DLD1 (cell line): ENCODE results near the gene DZIP1.

Source experiments
- in situ Hi-C: cut with HindIII; loops from 2 replicates; pipeline ENCODE4 v1.10.0; 2017; ENCODE audit warnings: low sequenced_read_pairs

DZIP1 gene

DNA sequence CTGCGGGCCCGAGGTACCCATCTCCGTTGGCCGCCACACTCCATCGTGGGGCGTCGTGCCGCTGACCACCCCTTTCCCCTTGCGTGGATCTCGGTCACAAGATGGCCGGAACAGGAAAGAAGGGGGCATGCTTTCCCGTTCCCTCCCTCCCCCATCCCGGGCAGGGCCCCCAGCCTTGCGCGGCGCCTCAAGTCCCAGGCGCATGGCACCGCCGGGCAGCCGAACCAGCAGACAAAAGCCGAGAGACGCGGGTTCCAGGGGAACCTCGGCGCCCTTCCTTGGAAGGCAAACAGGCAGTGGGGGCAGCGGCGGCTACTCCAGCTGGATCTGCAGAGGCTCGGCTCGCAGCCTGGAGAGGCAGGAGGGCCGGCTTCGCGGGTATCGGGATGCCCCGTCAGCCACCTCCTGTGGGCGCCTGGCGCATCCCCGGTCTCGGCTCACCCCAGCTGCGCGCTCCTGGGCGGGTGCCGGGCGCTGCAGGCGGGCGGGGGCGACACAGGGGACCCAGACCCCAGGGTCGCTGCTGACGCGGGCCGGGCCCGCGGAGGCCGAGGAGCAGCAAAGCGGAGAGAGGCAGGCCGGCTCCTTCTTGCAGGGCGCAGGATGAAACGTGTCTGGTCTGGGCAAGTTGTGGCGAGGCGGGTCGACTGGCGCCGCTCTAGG, 439 bp downstream of the DZIP1 start:
- in situ Hi-C loops = no loop called here

DNA sequence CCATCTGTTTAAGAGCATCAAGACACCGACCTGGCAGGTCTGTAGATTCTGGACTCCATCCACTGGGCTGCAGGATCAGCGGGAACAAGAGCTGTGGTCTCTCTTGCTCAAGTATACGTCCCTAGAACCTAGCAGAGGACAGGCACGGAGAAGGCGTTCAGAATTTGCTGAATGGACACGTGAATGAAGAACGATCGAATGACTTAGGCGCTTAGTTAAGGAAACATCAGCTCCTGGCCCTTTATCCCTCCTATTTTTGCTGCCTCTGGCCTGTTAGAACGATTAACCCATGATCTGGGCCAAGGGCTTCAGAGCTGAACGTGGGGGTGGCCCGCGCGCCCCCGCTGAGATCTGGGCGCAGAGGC, 953 bp downstream of the DZIP1 start:
- in situ Hi-C loops = no loop called here

DNA sequence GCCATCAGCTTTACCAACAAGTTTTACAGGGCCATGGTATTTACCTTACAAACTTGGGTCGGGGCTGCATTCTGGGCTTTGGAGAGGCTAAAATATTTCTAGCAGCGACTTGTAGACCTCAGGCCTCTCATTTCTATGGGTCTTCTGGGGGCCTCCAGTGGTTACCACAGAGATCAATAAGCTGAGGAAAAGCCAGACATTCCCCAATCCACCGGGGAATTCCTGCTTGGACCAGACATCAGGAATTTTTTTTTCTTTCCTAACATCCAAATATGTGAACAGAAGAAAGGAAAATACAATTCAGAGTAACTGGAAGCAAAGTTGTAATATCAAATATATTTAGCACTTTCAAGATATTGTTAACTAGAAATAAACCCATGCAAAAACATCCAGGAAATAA, 1.5 kb downstream of the DZIP1 start:
- in situ Hi-C loops = no loop called here

DNA sequence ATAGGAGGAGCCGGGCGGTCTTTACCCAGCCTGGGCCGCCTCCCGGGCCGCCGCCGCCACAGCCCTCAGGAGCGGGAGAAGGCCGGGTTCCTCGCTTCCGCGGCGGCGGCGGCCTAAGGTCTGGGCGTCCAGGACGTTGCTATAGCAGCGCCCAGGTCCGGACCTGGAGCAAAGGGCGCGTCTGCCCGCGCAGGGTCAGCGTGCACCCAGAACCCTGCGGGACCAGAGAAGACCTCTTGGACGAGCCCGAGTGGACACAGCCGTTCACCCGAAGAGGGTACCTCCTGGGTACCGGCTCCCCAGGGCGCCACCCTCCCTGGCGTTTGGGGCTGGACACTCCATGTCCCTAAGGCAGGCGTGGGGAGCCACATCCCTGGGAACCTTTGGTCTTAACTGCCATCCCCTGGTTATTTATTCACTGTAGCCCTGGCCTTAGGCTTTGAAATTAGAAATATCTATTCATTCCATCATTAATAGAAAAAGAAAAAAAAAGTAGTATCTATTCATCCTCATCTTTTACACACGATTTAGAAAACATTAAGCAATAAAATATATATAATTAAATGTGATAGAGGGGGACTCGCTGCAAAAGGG, 2.4 kb downstream of the DZIP1 start:
- in situ Hi-C loops = no loop called here

DNA sequence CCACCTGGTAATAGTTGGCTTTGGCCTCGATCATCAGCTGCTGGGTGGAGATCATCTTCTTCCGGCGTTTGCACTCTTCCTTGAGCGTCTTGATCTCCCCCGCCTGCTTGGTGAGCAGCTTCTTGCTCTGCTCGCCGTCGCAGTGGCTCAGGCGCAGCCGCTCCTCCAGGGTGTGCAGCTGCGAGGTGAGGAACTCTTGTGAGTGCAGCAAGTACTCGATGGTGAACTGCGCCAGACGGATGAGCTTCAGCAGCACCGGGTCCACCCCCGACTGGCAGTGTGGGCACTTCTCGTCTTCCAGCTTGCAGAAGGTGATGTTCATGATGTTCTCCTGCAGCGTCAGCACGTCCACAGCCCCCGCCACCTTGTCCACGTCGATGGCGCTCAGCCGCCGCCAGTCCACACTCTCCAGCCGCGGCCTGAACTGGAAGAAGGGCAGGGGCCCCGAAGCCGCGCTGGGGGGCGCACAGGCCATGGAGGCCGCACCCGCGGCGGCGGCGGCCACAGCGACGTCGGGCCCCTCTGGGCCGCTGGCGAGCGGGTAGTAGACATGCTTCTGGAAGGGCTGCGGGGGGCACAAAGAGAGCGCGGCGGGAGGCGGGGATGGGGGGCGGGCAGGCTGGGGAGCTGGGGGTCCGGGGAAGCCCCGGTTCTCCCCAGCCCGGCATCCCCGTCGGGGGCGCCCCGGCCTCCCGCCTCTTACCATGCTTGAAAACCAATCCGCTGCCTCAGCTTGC, 3.0 kb downstream of the DZIP1 start:
- in situ Hi-C loops = no loop called here

DNA sequence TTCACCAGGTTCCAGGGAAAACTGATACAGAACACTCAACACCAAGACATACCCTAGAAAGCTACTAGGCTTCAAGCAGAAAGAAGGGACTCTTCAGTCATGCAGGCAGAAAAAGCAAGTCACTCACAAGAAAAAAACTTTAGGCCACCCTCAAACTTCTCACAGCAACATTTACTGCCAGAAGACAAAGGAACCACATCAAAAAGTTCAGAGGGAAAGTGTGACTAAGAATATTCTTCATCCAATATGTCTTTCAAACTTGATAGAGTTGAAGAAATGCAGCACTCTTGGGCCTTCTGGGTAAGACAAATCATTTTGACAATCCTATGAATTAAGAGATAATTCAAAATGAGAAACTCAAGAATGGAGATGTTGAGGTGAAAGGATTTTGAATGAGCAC, 7.7 kb downstream of the DZIP1 start:
- in situ Hi-C loops = no loop called here

DNA sequence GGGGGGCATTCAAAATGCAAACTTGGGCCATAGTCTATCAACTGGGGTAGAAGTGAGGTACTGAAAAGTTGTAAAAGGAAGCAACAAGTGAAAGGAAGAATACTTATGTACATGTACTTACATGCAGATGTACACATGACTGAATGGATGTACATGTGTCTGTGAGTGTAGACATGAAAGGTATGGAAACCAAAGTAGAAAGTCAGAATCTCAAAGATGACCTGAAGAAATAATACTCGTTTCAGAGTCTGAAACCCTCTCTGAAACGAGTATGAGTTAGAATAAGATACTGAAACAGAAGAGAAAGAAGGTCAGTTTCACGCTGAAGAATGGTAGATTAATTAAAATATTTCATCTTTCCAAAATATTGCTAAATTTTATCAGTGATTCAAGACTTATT, 13.9 kb downstream of the DZIP1 start:
- in situ Hi-C loops = no loop called here

DNA sequence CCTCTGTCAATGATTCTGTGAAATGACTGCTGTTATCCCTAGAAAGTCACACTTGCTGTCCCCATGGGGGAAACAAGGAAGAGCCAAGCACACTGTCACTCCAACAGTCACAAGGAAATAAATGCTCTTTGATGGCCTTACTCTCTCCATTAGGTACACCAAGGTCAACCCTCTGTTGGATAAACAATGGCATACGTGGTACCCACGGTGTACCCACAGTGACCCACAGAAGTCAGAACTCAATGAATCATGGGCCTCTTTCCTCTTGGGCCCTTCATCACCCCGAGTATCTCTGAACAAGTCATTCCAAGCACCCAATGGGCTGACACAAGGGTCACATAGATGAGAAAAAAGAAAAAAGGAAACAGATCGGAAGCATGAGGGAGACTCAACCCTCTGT, 15.4 kb downstream of the DZIP1 start:
- in situ Hi-C loops = no loop called here

DNA sequence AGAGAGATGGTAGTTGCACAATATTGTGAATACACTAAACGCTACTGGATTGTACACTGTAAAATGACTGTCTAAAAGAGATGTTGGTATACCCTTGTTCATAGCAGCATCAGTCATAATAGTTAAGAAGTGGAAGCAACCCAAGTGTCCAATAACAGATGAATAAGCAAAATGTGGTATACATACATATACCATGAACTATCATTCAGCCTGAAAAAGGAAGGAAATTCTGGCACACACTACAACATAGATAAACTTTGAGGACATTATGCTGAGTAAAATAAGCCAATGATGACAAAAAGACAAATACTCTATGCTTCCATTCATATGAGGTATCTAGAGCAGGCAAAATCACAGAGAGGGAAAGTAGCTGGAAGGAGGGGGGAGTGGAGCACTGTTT, 16.0 kb downstream of the DZIP1 start:
- in situ Hi-C loops = no loop called here

DNA sequence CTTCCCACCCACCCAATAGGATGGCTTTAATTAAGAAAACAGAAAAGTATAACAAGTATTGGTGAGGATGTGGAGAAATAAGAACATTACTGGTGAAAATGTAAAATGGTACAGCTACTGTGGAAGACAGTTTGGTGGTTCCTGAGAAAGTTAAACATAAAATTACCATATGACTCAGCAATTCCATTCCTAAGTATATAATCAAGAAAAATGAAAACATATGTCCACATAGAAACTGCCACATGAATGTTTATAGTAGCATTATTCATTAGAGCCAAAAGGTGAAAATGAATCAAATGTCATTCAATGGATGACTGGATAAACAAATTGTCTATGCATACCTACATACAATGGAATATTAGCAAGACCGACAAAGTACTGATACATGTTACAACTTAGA, 16.9 kb downstream of the DZIP1 start:
- in situ Hi-C loops = no loop called here

DNA sequence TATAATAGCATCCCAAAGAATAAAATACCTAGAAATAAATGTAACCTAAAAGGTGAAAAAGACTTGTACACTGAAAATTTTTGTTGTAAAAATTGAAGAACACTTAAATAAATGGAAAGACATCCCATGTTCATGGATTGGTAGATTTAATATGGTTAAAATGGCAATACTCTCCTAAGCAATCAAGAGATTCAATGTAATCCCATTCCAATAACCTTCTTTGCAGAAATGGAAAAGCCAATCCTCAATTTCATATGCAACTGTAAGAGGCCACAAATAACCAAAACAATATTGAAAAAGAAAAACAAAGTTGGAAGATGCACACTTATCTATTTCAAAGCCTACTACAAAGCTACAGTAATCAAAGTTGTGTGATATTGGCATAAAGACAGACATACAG, 17.7 kb downstream of the DZIP1 start:
- in situ Hi-C loops = no loop called here

DNA sequence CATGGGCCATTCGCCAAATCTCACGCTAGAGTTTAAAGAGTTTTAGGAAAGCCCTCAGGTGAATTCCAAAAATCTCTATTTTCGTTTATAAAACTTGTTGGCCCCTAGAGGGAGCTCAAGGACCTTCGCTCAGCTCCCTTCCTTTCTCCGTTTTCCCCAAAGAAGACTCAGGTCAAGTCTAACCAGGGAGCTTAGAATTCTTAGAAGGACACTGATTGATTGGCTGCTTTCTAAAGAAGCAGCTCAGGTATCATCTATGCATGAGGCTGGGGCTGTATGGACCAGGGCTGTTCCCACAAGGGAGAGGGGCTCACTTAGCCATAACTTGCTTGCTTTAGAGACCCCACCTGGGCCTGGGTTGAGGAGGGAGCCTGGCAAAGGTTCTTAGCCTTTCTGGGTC, 20.5 kb downstream of the DZIP1 start:
- in situ Hi-C loops = no loop called here

DNA sequence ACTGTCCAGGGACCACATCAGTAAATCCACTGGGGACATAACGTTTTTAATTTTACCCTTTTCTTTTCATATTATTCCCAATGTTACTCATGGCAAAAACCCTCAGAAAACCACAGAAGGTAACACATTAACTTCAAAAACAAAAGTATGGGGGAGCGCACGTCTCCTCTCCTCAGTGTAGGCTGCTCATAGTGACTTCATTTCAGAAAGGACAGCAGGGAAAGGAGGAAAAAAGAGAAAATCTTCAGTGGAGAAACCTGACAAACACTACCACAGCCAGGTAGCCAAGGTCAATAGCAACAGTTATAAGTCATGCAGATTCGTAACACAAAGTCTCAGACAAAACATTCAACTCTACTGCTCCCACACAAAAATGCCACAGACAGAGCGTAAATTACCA, 21.4 kb downstream of the DZIP1 start:
- in situ Hi-C loops = no loop called here

DNA sequence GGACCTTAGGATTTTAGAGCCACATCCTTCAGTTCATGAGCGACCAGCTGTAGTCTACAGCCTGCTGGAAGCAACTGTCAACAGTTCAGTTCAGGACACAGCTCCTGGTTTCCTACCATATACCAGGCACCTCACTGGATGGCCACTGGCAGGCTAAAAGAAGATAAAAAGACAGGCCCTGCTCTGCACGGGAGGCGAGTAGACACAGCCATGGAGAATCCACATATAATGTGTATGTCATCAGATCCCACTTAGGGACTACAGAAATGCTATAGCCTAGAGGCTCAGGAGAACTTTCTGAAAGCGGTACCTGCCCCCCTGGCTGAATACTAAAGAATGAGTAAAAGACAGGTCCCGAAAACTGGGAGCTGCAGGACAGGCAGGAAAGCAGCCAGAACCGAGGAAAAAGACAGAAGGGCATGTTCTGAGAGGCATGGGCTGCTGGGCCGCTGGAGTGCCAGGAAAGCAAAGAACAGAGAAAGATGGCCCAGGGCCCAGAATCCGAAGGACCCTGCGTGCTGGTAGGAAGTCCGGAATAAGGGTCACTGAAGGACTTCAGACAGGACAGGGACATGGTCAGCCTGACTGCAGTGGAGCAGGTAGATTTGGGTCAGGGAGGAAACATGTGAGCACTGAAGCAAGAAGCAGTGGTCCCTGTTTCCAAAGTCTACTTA, 23.5 kb downstream of the DZIP1 start:
- in situ Hi-C loops = no loop called here

DNA sequence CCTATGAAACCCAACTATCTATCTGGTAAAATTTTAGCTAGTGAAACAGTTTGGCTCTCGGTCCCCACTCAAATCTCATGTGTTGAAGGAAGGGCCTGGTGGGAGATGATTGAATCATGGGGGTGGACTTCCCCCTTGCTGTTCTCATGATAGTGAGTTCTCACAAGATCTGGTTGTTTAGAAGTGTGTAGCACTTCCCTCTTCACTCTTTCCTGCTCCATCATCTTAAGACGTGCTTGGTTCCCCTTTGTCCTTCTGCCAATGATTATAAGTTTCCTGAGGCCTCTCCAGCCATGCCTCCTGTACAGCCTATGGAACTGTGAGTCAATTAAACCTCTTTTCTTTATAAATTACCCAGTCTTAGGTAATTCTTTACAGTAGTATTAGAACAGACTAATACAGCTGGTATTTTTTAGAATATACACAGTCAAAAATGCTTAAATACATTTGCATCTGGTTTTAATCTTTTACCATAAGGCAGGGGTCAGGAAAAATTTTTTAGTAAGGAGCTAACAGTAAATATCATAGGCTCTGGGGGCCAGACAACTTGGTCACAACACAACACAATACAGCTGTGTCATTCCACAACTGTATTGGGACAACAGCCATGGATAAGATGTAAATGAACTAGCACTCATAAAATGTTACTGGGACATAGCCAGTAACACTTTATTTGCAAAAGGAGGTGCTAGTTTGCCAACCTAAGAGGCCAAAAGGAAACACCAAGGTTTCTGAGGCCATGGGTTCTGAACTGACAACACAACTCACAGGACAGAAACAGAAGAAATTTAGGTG, 24.3 kb downstream of the DZIP1 start:
- in situ Hi-C loops = no loop called here

DNA sequence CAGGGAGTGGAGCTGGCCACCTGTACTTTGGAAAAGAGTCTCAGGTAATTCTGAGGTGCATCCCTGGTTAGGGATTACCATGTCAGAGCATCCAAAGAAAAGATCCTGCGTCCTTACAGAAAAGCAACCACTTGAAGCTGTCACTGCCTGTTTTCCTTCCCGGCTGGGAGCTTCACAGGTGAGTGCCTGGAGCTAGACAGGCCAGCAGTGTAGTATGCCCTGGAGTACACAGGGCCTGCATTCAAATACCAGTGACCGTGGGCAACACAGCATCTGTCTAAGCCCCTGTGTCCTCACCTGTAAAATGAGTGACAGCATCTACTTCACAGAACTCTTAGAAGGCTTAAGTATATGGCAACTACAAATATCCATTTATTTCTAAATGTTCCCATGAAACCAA, 29.0 kb downstream of the DZIP1 start:
- in situ Hi-C loops = no loop called here

DNA sequence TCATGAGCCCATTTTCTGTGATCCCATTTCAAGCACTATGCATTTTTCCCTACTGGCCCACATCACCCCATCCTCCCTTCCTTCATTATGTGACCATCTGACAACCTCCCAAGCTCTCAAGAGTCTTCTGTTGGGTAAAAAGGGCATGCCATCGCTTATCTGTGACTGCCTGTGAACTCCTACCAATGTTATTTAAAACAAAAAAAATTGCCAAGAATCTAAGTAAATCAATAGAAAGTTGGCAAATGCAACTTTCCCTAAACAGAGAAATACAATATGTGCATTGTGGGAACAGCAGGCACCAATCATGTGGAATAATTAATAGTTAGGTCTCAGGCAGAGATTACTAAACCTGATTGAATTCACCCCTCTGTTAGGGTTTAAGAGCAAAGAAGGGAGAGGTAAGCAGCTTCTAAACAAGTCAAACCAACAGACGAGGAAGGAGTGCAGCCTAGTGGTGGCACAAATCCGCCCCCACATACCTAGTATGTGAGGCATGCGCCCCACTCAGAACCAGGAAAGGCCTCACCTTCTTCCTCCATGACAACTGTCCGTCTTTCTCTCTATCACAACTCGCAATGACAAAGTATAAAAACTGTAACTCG, 29.8 kb downstream of the DZIP1 start:
- in situ Hi-C loops = no loop called here

DNA sequence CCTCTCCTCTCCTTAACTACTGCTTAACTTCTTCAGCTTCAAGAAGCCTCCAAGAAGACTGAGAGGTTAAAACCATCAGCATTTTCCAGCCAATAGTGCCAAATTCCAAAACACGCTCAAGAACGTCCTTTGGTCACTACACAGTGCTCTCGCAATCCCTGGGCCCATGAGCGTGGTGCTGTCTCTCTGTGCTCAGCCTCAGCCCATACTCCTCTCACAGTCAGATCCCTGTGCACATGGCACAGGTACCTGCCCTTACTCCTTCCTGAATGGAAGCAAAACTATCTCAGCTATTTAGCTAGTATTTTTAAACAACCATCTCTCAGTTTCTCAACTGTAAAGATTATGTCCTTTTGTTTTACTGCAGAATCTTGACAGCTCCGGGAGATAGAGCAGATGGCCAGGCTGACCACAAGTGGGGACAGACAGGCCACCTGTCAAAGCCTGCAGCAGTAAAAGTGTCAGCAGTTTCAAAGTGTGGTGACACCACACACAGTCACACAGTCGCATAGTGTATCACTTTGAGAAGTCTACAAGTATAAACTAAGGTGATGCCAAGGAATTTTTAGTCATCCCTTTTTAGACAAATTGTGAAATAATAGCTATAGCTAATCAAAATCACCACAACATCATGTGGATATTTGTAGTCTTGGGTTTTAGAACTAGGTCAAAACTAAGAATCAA, 35.7 kb downstream of the DZIP1 start:
- in situ Hi-C loops = no loop called here

DNA sequence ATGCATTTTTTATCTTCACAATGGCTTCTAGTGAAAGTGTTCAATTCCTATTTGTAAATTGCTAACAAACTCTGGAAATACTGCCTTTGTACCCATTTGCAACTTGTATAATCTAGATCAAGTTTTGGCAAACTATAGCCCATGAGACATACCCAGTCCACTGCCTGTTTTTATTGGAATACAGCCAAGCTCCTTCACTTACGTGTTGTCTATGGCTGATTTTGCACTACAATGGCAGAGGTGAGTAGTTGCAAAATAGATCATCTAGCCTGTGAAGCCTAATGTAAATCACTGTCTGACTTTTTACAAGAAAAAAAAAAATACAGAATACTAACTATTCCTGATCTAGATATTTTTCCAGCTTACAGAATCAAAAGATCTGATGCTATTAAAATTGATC, 37.1 kb downstream of the DZIP1 start:
- in situ Hi-C loops = no loop called here

DNA sequence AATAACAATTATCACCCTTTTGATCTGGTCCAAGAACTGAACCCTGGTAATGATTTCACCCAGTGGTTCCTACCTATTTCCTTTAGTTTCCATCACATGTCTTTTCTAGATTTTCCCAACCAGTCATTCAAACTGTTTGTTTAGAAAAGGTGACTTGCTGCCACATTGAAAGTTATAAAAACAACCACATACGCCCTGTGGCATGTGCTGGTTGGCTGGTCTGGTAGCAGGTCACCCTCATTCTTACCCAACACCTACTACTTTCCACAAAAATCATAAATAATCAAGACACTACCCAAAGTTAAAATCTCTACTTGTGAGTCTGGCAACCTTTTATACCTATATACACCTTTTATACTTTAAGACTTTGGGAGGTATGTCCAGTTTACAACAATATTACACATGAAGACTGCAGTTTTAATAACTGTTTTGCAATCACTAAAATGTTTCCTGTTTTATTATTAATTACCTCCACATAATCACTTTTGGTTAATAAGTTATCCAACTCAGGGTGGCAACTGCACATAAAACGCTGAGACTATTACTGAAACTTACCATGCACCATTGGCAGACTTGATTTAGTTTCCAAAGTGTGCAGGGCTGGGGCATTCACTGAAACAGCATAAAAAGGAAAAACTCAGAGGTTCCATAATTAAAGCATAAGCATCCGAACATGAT, 38.9 kb downstream of the DZIP1 start:
- in situ Hi-C loops = no loop called here
